ENCODE data around the gene PLEKHA8.

PLEKHA8 gene

GRCh38 chr7:30114536-30115238 is 86.5 kb downstream of the PLEKHA8 start:
- DNase-seq: no peak

GRCh38 chr7:30115709-30116297 is 87.6 kb downstream of the PLEKHA8 start:
- no peak for DNase-seq

GRCh38 chr7:30116771-30117170 is 88.6 kb downstream of the PLEKHA8 start:
- peak; percentile 51 for DNase-seq

GRCh38 chr7:30117896-30118295 is 89.7 kb downstream of the PLEKHA8 start:
- DNase-seq: no peak

GRCh38 chr7:30119890-30120577 is 91.8 kb downstream of the PLEKHA8 start:
- peak; percentile 32 for DNase-seq

- DNase-seq: no peak
Observed at GRCh38 chr7:30133736-30134610, 105.8 kb downstream of the PLEKHA8 start.

- peak; percentile 49 for DNase-seq
Observed at GRCh38 chr7:30134611-30135300, 106.5 kb downstream of the PLEKHA8 start, which contains the start of gene MTURN. Gene MTURN, plus strand, starts transcription at chr7:30134986. Its CDS starts 151 bp downstream, at chr7:30135137.

- peak; percentile 42 for DNase-seq
Observed at GRCh38 chr7:30135301-30136116, 107.3 kb downstream of the PLEKHA8 start.

- no peak for DNase-seq
Observed at GRCh38 chr7:30136117-30136731, 108.0 kb downstream of the PLEKHA8 start.

- DNase-seq: no peak
Observed at GRCh38 chr7:30136743-30137485, 108.7 kb downstream of the PLEKHA8 start.

GRCh38 chr7:30139836-30140384 is 111.7 kb downstream of the PLEKHA8 start:
- DNase-seq: no peak

GRCh38 chr7:30140456-30140855 is 112.2 kb downstream of the PLEKHA8 start:
- DNase-seq: no peak

- DNase-seq: no peak
Observed at GRCh38 chr7:30142710-30143109, 114.5 kb downstream of the PLEKHA8 start.

- DNase-seq: no peak
Observed at GRCh38 chr7:30143748-30144251, 115.6 kb downstream of the PLEKHA8 start.

- no peak for DNase-seq
Observed at GRCh38 chr7:30144657-30145306, 116.6 kb downstream of the PLEKHA8 start.

- no peak for DNase-seq
Observed at GRCh38 chr7:30145426-30145970, 117.3 kb downstream of the PLEKHA8 start.

GRCh38 chr7:30146127-30146612 is 118.0 kb downstream of the PLEKHA8 start:
- no peak for DNase-seq

GRCh38 chr7:30147223-30147622 is 119.0 kb downstream of the PLEKHA8 start:
- no peak for DNase-seq

GRCh38 chr7:30147785-30148184 is 119.6 kb downstream of the PLEKHA8 start:
- no peak for DNase-seq
